NCI-H2029 treated with DMSO at 0.1 percent for 48 hours (cell line): ENCODE results near the gene PODN.

Source experiments
- DNase-seq: peaks from one replicate; lab custom pipeline; 2025; lab: John Stamatoyannopoulos, UW

Gene PODN

DNA sequence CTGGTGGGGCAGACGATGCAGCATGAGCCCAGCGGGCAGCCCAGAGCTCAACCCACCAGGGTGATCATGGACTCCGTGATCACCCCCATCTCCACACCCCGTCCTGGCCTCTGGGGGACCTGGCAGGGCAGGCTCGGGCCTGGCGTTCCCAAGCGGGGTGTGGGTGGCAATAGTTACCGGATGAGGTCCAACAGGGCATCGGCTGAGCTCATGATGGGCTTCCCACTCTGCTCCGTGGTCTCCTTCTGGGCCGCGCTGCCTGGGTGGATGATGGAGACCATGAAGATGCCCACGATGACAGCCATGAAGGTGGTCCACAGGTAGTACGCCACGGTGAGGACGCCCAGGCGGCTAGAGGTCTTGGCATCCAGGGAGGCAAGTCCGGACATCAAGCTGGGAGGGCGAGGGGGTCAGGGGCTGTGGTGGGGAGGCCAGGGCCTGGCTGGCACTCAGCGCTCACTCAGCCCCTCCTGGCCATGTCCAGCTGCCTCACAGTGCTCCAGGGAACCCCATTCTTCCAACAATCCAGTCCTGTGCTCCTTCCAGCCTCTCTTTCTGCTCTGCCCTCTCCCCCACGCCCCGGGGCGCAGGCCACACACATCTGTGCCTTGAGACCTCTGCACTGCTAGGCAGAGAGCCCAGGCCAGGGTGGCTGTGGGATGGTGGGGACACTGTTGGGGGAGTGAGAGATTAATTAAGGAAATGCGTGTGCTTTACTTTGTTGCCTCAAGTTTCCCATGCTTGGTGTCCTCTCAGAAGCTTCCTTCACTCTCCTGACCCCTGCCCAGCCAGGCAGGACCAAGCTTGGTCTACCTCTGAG is 52.8 kb downstream of the PODN start:
- no peak for DNase-seq

DNA sequence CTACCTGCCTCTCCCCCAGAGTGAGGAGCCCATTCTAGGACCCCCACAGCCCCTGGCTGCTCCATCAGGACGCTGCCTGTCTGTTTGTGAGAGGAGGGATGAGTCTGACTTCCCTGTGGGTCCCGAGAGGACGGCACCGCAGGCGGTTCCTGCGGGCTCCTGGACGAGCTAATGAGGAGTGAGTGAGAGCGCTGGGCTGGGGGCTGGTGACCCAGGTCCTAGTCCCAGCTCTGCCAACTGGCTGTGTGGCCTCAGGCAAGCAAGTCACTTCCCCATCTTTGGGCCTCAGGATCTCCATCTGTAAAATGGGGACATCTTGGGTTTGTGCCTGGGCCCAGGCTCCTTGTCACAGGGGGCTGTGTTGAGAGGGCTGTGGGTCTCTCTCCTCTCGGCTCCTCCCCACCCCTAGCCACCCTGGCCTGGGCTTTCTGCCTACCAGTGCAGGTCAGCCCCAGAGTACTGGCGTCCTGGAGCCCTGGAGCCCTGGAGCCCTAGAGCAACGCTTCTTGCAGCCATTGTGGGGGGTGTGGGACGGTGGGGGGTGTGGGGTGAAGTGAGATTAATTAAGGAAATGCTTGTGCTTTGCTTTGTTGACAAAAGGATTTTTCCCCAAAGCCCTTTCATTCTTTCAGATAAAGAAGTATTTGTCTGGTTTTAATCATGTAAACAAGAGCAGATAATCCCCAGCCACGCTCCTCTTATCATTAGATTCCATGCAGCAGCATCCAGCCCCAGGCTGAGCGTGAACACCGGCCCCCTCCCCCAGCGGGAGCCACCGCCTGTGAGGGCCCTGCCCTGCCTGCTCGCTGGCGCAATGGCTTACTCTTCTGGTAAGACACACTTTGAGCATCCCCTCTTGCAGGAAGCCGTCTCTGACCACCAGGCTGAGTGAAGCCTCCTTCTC is 53.6 kb downstream of the PODN start:
- no peak for DNase-seq

DNA sequence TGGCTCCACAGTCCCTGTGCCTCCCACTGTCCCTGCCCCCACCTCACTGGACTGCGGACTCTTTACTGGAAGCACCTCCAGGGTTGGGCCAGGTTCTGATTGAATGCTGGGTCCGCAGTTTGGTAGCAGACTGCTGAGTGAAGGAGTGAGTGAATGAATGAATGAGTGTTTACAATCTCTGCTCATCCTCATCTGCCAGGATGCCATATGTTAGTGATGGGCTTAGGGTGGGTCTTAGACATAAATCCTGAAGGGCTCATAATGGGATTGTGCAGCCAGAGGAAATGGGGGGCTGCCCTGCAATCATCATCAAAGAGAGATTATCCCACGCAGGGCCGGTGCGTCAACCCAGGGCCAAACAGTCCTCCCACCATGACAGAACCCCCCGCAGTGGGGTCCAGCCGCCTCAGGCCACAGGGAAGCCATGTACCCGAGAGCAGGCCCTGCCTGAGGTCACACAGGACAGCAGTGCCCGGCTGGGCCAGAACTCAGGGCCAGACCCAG is 54.3 kb downstream of the PODN start:
- DNase-seq: no peak

DNA sequence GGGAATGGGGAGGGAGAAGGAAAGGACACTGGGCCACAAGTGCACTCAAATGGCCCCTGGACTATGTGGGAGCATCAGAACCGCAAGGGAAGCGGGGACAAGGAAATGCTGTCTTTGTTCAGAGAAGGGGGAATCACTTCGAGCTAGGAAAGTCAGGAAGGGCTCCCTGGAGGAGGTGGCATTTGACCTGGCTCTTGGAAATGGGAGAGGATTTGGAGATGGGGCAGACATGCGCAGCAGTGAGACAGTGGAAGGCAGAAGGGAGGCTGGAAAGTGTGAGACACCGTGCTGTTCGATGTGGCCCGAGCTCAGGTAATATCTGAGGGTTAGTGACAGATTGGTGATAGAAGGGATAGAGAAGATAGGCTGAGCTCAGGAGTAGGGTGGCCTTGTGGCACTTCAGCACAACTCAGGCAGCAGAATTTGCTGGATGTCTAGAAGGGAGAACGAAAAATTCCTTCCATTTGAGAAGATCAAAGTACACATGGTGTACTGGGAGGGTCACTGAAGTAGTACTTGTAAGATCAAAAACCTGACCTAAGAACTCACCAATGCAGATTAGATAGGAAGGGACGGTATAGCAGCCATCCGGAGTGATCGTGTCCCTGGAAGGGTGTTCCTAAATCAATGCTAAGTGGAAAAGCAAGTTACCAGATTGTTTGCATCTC is 55.1 kb downstream of the PODN start:
- DNase-seq: no peak

GRCh38 chr1:53117836-53118235 is 55.8 kb downstream of the PODN start:
- DNase-seq: no peak

DNA sequence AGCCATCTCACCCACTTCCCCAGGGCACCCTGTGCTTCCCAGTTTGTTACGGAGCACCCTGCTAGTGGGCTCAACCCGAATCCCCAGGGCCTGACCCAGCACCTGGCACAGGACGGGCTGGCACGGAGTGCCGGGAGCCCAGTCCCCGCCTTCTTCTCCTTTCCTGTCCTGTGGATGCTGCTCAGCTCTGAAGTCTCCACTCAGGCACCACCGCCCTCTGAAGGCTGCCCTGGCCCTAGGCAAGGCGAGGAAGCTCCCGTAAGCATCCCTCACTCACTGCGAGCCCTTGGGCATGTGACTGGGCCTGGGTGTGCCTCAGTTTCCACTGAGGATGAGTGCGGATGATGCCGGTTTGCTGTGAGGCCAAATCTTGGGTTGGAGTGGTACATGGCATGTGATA is 58.6 kb downstream of the PODN start:
- DNase-seq: no peak

DNA sequence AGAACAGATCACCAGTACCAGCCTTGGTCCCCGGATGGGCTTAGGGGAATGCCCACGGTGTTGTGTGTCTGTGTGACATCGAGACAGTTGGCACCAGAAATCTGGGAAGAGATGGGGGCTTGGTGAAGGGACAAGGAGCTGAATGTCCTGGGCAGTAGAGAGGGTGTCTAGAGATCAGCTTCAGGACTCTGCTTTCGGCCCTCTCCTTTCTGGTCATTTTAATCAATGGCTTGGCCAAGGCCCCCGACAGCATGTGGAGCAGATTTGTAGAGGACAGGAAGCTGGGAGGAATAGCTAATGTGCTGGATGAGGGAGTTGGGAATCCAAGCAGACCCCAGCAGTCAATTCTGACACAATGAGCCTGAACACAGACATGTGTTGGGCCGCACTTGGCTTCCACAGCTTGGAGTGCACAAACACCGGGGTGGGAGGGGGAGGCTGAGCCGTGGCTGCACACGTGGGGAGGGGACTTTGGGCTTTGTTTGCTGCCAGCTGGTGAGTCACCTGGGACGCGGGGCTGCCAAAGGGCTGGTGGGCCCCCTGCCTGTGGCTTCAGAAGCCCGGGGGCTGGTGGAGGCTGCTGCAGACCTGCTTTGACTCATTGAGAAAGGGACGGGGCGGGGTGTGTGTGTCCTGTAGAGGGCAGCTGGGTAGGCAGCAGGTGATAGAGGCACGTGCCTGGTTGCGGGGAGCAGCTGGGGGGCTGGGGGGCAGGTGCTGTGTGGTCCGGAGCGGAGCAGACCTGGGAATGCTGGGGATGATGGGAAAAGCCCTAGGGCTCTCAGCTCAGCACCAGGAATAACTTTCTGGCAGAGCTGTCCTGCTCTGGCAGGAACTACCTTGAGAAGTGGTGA is 59.5 kb downstream of the PODN start:
- DNase-seq: no peak

DNA sequence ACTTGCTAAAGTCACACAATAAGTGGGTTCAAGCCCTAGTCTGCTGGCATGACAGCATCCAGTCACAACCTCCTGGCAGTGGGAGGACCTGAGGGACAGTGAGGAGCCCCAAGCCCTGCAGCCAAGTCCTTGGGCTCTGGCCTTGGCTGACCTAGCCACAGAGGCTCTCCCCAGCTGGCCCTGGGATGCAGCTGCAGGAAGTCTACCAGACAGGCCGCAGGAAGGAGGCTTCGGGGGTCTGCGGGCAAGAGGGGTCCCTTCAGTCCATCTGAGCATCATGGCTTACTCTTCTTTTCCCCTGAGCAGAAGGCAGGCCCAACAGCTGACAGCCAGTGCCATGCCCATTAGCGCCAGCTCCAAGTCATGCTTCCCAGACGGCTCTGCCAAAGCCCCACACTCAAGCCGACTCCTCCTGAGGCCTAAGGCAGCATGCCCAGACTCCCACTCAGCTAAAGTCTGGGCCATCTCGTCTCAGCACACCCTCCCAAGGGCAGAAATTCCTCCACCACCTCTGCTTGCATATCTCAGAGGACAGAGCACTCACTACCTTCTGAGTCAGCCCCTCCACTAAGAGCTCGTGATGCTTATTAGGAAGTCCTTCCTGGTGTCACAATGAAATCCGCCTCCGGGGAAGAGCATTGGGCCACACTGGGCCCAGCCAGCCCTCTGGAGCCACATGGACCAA is 60.3 kb downstream of the PODN start:
- DNase-seq: no peak

DNA sequence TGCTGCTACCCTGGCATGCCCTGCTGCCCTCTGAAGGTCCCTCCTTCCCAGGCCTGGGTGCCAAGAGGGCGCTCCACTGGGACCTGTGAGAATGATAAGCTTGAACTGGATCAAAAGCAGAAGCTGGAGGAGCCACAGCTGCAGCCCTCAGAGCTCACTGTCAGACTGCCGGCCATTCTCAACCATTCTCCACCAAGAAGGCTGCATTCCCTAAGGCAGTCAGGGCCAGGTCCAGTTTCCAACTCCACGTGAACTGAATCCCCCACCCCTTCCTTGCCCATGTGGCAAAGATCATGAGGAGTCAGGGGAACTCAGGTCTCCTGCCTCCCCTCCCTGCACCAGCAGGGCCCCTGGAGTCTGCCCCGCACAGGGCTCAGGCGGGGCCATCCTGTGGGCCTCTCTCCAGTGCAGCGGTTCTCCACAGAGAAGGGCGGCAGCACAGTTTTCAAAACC is 61.0 kb downstream of the PODN start:
- no peak for DNase-seq

DNA sequence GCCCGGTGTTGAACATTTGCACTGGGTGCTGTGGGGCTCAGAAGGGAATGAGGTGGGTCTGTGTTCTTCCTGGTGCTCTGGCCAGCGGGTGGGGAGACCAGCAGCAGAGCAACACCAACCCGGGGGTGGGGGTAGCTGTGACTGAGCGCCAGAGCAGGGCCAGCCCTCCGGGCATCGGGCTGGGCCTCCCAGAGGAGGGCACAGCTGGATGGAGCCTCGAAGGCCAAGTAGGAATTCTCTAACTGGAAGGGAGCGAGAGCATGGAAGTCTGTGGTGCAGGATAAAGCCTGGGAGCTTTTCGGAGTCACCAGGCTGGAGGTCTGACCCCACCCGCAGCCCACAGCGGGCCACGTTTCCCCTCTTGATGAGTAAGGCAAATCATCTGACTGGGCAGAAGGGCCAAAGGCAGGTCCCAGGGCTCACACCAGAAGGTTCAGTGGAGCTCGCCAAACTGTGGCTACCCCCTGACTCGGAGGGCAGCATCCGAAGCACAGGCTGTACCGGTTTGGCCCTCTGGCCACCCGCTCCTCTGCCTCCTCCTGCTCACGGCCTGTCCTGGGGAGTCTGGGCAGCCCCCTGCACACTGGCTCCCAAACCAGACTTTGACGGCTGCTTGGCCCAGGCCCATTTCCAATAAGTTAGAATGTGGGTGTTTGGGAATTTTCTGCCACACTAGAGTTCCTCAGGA is 61.6 kb downstream of the PODN start:
- DNase-seq: no peak

GRCh38 chr1:53125122-53125521 is 63.1 kb downstream of the PODN start:
- DNase-seq: no peak

DNA sequence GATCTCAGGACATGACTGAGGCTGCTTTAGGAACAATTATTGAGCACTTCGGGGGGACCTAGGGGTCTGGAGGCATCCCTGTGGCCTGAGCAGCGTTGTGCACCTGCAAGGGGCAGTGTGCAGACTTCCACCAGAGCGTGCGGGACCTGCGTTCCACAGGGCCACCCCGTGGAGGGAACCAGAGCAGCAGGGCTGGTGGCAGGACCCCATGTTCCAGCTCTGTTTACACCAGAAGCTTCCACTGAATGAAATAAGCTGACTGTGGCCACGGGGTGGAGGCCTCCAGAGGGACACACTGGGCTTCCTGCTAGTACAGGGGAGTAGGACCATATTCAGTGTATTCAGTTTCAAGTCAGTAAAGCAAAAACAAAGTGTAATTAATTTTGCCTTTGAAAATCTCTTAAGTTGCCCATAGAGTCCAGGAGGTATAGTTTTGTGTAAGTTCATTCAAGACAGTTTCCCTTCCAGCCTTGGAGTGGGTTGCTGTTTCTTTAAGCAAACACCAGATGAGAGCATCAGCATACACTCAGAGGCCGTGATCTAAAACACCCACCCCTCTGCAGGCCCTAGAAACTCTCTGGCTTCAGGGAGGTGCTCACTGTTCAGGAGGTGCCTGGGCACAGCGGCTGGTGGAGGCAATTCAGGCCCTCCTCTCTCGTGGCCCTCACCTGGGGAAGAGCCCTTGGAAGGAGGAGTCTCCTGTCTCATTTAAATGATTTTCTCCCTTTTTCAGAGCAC is 63.8 kb downstream of the PODN start:
- no peak for DNase-seq

- DNase-seq: no peak
Measured at GRCh38 chr1:53126495-53126894, 64.5 kb downstream of the PODN start.

- DNase-seq: no peak
Measured at GRCh38 chr1:53127546-53127945, 65.5 kb downstream of the PODN start.

GRCh38 chr1:53128401-53128800 is 66.4 kb downstream of the PODN start:
- no peak for DNase-seq

- no peak for DNase-seq
Measured at GRCh38 chr1:53129891-53130597, 68.0 kb downstream of the PODN start.

DNA sequence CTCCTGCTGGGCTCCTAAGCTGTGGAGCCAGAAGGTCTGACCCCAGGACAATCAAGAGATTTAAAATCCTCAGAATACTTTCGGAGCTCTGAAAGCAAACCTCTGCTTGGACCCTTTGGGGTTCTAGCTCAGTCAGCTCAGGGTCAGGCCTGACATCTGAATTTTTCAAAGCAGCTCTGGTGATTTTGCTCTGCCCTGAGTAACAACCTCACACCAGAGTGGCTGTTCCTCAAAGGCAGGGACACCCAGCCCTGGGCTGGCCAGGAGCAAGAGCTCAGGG is 68.5 kb downstream of the PODN start:
- no peak for DNase-seq

GRCh38 chr1:53130878-53131589 is 69.0 kb downstream of the PODN start:
- DNase-seq: no peak

- no peak for DNase-seq
Measured at GRCh38 chr1:53131590-53131938, 69.6 kb downstream of the PODN start.
